Brain microvascular endothelial cell (primary cell): ENCODE results near the gene ZC3H6.

Source experiments
- DNase-seq: peaks from one replicate; pipeline ENCODE4 v3.0.0-alpha.2; 2020
- H3K27ac ChIP-seq: fragments of 250-450 bp; sonication (Bioruptor Pico); 2 replicates; pipeline ENCODE4 v1.5.1; 2020; ENCODE audit warnings: mild to moderate bottlenecking, moderate library complexity
- H3K27me3 ChIP-seq: fragments of 250-450 bp; sonication (Bioruptor Pico); replicated peaks from 2 replicates; pipeline ENCODE4 v1.5.1; 2020; ENCODE audit warnings: mild to moderate bottlenecking
- H3K36me3 ChIP-seq: fragments of 250-450 bp; sonication (Bioruptor Pico); replicated peaks from 2 replicates; pipeline ENCODE4 v1.5.1; 2020; ENCODE audit warnings: mild to moderate bottlenecking
- H3K4me3 ChIP-seq: 2 replicates; pipeline ENCODE4 v1.5.1; 2011; ENCODE audit warnings: low read depth, mild to moderate bottlenecking, control low read depth, low read length, moderate library complexity
- in situ Hi-C: cut with HindIII; loops from 2 replicates; pipeline ENCODE4 v1.10.0; 2017; ENCODE audit warnings: low sequenced_read_pairs, low pct_ligation_motif_present
- TF ChIP-seq, protein P1 (sequence below): IDR thresholded peaks from 2 replicates; pipeline ENCODE4 v1.5.1; 2011; ENCODE audit warnings: low read depth, mild to moderate bottlenecking, moderate library complexity, low read length, control low read depth, inconsistent platforms; ENCODE audit errors: missing control alignments

ZC3H6 gene

DNA sequence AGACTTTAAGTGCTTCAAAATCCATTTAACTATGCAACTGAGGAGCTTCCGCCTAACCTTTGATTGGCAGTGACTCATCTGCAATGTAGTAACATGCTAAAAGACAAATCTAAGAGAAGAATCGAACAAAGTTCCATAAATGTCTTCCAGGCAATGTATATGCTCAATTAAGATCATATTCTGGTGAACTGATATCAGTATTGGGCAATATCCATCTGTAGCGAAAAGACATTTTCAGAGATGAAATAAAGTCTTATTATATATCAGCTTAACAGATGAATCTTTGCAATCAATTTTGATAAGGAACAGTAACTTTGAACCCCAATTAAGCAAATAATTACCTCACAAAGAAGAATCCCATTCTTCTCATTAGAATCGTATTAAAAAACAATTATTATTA lies 32.2 kb upstream of the ZC3H6 start:
- Histone ChIP-seq H3K27me3 (no peaks in the 10 kb centered on the region), H3K27ac (no peak overlapping the region), H3K4me3 (no peak overlapping the region), H3K36me3 (peaks cover 5% of the 10 kb centered on the region)
- TF ChIP-seq, protein P1, sequence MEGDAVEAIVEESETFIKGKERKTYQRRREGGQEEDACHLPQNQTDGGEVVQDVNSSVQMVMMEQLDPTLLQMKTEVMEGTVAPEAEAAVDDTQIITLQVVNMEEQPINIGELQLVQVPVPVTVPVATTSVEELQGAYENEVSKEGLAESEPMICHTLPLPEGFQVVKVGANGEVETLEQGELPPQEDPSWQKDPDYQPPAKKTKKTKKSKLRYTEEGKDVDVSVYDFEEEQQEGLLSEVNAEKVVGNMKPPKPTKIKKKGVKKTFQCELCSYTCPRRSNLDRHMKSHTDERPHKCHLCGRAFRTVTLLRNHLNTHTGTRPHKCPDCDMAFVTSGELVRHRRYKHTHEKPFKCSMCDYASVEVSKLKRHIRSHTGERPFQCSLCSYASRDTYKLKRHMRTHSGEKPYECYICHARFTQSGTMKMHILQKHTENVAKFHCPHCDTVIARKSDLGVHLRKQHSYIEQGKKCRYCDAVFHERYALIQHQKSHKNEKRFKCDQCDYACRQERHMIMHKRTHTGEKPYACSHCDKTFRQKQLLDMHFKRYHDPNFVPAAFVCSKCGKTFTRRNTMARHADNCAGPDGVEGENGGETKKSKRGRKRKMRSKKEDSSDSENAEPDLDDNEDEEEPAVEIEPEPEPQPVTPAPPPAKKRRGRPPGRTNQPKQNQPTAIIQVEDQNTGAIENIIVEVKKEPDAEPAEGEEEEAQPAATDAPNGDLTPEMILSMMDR, result no peak
- no peak for DNase-seq
- in situ Hi-C loops, result no loop called here

DNA sequence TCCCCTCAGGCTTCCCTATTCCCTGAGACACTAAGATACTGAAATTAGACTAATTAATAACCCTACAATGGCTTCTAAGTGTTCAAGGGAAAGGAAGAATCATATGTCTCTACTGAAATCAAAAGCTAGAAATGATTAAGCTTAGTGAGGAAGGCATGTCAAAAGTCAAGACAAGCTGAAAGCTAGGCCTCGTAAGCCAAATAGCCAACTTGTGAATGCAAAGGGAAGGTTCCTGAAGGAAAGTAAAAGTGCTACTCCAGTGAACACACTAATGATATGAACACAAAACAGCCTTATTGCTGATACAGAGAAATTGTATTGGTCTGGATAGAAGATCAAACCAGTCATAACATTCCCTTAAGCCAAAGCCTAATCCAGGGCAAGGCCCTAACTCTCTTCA lies 30.5 kb upstream of the ZC3H6 start:
- in situ Hi-C loops, result no loop called here
- H3K27me3 ChIP-seq, result no peaks in the 10 kb centered on the region
- H3K27ac ChIP-seq, result no peak overlapping the region
- no peak for DNase-seq
- no peak overlapping the region for H3K4me3 ChIP-seq
- TF ChIP-seq, protein P1, result no peak
- H3K36me3 ChIP-seq, result peaks cover 13% of the 10 kb centered on the region

DNA sequence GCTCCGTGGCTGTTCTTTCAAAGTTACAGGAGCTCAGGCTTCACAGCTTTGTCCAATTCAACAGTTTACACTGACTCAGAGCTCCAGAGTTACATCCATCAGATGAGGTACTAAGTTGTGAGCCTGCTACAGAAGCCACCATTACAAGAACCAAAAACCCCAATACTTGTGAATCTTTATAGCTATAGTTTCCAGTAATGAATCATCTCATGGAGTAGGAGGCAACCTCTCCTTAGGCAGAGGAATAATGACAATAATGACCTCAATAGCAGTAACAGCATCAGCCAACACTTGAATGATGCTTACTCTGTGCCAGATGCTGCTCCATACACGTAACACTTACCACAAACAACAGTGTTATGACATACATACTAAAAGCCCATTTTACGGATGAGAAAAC lies 24.1 kb upstream of the ZC3H6 start:
- no peak for DNase-seq
- in situ Hi-C loops, result no loop called here
- peaks cover 10% of the 10 kb centered on the region for H3K36me3 ChIP-seq
- H3K4me3 ChIP-seq, result no peak overlapping the region
- TF ChIP-seq, protein P1, result no peak
- no peaks in the 10 kb centered on the region for H3K27me3 ChIP-seq
- no peak overlapping the region for H3K27ac ChIP-seq

DNA sequence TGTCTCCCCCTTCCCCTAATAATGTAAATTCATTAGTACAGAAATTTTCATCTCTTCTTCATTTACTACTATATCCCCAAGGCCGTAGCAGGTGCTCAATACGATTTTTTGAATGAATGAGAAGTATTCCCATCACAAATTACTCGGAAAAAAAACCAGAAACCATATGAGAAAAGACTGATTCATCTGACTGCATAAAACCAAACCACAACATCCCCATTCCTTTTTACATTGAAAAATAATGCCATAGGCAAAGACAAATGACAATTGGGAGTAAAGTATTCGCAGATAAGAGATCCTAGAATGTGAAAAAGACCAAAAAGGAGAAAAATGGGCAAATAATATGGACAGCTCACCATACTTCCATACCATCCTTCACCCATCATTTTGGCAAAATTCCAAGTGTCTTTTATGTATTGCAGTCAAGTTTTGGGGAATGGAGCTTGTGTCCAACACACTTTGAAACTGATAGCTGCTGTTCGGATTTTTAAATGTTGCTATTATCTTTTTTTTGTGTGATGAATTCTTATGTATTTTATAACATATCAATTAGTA lies 22.1 kb upstream of the ZC3H6 start:
- H3K4me3 ChIP-seq, result no peak overlapping the region
- TF ChIP-seq, protein P1, result no peak
- in situ Hi-C loops, result no loop called here
- no peak overlapping the region for H3K27ac ChIP-seq
- no peak for DNase-seq
- H3K36me3 ChIP-seq, result peaks cover 8% of the 10 kb centered on the region
- H3K27me3 ChIP-seq, result no peaks in the 10 kb centered on the region

DNA sequence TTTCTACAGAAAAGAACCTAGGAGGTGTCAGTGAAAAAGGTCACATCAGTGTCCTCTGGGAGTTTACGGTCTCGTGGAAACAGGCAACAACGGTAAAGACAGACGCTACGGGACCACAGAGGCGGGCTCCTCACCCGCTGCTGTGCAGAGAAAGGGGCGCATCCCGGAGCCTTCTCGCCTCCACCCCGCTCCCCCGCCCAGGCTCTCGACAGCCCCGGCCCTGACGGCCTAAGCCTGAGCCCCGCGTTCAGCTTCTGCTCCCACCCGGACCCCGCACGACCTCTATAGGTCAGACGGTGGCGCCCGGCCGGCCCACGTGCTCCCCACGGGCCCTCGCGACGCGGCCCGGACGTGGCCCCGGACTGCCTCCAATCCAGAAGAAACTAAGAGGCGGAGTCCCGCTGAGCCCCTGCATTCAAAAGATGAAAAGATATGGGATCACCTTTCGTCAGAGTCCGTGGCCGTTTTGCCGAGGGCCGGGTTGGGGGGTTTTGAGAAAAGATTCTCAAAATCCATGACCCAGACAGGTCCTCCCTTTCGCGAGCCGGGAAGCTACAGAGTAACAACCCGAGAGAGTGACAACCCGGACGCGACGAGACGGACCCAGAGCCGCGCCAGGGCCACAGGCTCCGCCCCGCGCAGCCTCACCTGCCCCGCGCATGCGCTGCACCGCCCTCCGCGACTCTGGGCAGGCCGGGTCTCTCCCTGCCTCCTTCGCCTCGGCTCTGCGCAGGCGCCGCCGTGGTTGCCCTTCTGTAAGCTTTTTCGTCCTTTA lies 20.7 kb upstream of the ZC3H6 start, which contains the start of gene ZC3H8:
ZC3H8 (minus strand) TSS at position 577 of the 775 bp plus-strand sequence; CDS start at position 516, 61 bp downstream.
- in situ Hi-C loops, result no loop called here
- DNase-seq, result peak; percentile 82
- TF ChIP-seq, protein P1, result no peak

More for the DNA sequence above, 20.7 kb upstream of the ZC3H6 start, which contains the start of gene ZC3H8:
- Histone ChIP-seq H3K27me3 (no peaks in the 10 kb centered on the region), H3K4me3 (peak within 1 kb of the TSS; percentile 73), H3K36me3 (no peaks in the 10 kb centered on the region), H3K27ac (peak within 1 kb of the TSS; percentile 38)
